A204.1 (cell line): Measurements from ENCODE around the gene KAT2B.
A peak's percentile ranks its signal among the peaks of the same experiment; 100 is the strongest.

Experiments
- FAIRE-seq: peaks from 2 replicates; lab custom pipeline; 2012; peaks lifted over from hg19 to GRCh38; lab: Jason Lieb, UNC

The KAT2B gene

GRCh38 chr3:20066850-20067617 lies 26.8 kb downstream of the KAT2B start:
- no peak for FAIRE-seq

DNA sequence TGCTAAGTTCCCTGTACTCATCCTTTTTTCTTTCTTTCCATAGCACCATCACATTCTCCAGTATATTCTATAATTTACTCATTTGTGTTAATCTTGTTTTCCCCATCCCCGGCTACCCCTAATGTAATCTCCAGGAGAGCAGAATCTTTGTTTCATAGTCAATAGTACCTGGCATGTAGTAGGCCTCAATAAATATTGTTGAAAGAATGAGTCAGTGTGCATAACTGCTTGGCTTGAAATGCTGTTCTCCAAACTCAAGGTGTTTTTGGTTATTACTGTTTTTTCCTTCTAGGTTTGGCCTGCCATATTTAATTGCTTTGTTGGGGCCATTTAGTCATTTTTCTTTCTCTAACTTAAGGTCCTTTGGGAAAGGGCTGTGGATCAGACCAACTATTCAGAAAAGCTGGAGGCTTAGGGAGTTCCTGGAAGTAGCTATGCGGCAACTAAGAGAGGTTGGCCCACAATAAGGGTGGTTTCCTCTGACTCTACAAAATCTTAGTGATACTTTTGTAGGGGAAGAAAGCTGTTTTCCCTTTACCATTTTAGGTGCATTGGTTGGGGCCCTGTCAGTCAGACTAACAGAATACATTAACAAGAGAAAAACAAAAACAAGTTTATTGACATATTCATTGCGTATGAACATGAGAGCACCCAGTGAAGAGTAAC lies 28.4 kb downstream of the KAT2B start:
- no peak for FAIRE-seq

- FAIRE-seq: no peak
These were observed 28.9 kb downstream of the KAT2B start for GRCh38 chr3:20069178-20069532.

DNA sequence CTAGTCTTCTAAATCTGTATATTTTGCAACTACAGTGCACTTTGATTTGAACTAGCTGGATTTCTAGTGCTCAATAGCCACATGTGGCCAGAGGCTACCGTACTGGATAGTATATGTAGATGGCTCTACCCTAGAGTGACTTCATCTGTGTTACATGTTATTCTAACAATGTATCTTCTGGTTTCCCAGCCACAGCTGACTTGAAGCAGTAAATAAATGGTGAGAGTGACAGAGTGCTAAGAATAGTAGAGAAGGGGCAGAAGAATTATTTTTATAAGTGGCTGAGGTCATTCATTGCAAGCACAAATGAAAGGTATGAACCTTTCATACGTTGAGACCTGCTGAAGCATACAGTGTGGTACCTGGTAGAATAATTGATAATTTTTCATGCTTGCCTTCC lies 30.9 kb downstream of the KAT2B start:
- no peak for FAIRE-seq

DNA sequence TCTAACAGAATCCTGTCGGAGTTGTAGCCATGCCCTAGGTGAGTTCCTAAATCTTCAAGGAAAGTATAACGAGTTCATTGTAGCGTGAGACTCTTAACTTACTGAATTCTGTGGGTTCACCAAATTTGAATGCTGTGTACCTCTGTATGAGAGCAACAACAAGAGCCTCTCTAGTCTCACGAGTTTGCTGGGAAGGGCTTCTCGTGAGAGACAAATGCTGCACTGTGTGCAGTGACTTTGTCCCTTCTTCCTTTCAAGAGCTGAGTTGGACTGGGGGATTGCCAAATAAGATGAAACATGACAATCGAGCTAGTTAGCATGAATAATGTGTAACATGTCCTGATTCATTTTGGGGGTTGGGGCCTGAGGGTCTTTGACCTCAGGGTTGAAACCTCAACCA lies 32.2 kb downstream of the KAT2B start:
- FAIRE-seq: no peak

GRCh38 chr3:20073068-20073467 lies 32.8 kb downstream of the KAT2B start:
- FAIRE-seq: no peak

DNA sequence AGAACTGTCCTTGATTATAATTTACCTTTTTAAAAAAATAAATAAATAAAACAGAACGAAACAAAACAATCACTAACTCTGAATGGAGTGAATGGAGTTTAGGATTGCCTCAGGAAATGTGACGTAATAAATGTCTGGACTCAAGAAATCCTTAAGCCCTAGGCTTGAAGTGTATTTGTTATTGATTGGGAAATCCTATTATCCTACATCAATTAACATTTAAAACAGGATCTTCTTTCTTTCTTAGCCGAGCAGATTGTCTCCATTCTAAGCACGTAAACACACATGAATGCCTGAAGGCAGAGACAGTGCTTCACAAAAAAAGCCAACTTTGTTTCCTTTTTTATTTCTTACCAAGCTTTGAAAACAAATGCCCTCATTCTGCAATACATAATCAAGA lies 33.4 kb downstream of the KAT2B start:
- FAIRE-seq: no peak

DNA sequence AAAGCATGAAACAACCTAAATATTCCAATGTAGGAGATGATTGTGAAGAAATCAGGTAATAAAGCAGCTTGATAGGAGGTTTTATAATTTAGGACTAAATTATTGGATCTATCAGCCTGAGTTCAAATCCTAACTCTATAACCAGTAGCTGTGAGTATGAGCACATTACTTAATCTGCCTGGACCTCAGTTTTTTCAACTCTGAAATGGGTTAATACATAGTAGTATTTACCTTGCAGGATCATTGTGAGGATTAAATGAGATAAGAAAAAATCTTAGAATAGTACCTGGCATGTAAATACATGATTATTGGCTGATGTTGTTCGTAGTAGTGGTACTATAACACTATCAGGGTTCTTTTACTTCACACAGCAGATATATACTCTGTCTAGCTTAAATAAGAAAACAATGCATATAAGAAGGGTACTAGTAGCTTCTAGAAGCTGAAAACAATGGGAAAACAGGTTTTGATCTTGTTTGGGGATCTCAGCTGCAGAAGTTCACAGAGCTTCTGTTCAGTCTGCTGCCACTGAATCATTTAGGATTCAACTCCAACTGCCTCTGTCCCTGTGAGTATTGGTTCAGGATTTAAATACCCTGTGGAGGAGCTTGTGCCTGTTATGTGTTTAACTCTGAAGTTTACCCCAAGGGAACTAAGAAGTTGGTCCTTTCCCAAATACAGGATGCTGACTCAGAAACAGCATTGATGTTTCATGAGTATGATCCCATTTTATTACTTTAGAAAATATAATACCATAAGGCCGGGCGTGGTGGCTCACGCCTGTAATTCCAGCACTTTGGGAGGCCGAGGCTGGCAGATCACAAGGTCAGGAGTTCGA lies 34.2 kb downstream of the KAT2B start:
- FAIRE-seq: no peak

- FAIRE-seq: no peak
These were observed 35.0 kb downstream of the KAT2B start for GRCh38 chr3:20075197-20075596.

DNA sequence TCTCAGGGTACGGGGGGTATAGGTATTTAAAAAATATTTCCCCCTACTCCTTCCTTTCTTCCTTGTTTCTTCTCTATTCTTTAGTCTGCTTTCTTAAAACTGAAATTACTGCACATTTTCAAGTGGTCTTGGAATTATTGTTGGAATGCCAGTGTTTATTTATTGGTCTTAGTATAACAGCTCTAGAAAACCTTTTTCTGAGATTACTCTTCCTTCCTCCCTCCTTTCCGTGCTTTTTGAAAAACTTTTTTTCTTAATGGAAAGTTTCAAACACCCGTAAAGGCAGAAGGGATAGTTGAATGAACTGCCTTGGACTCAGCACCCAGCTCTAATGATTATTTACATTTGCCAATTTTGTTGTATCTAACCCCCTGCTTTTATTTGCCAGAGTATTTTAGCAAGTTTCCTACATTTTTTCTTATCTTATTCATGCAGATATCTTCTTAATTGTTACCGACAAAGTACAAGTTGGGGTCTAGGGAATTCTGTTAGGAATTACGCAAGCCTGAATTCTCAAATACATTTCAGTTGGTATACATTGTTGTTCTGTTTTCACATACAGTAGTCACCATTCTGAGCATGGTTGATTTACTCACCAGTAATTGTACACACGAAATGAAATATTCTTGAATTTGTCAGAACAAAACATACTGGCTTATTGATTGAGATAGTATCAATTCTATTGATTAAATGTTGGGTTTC lies 36.2 kb downstream of the KAT2B start:
- FAIRE-seq: no peak

- FAIRE-seq: no peak
These were observed 36.8 kb downstream of the KAT2B start for GRCh38 chr3:20077068-20077467.

- no peak for FAIRE-seq
These were observed 38.0 kb downstream of the KAT2B start for GRCh38 chr3:20078194-20078714.

- FAIRE-seq: no peak
These were observed 39.4 kb downstream of the KAT2B start for GRCh38 chr3:20079621-20080020.

DNA sequence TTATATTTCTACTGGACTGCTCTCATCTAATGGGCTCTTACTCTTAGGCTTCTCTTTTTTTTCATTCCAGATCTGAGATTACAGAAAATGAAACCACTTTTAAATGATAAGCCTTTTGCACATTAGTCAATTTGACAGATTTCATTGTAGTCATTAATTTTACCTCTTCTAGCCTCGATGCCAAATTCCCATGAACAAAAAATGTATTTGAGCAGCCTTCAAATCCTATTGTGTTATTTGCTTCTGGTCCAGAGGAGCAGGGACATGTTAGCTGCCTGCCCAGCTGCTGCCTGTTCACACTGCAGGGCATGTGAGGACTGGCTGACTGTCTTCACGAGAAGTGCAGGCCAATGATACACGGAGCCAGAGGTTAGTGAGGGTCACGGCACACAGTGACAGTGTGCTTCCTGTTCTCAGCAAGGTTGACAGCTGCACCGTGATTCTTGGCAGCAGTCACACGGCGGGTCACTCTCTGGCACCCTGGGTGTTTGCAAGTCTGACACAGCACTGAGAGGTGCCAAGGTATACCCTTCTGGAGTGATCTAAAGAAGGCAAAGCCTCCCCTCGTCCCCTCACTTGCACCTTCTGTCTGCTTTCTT lies 40.8 kb downstream of the KAT2B start:
- no peak for FAIRE-seq

- no peak for FAIRE-seq
These were observed 43.0 kb downstream of the KAT2B start for GRCh38 chr3:20083253-20083652.

DNA sequence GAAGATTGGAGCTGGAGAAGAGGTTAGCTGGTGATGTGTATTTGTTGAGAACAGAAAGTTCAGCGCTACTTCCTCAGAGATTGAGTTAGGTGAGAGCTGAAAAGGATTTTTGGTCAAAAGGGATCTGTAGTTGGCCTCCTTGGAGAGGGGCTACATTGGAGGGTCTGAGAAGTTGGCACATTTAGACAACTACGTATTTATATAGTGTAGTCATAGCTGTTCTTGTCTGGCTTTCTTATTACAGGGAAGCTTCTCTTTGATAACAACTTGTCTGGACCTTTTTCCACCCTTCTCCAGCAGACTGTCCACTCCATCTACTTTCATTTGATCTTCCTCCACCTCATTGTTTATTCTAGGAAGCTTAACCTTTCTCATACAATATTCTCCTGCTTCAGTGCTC lies 43.7 kb downstream of the KAT2B start:
- FAIRE-seq: no peak

DNA sequence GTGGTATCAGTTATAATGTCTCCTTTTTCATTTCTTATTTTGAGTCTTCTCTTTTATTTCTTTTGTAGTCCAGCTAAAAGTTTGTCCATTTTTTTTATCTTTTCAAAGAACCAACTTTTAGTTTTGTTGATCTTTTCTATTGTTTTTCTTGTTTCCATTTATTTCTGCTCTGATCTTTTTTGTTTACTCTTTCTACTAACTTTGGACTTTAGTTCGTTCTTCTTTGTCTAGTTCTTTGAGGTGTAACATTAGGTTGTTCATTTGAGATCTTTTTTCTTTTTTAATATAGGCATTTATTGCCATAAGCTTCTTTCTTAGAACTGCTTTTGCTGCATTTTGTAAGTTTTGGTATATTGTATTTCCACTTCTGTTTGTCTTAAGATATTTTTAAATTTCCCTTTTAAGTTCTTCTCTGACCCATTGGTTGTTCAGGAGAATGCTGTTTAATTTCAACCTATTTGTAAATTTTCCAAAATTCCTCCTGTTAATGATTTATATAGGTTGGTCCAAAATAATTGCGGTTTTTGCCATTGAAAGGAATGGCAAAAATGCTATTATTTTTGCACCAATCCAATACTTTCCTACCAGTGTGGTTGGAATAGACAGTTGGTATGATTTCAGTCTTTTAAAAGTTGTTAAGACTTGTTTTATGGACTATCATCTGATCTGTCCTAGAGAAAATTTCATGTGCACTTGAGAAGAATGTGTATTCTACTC lies 51.2 kb downstream of the KAT2B start:
- peak; percentile 11 for FAIRE-seq

DNA sequence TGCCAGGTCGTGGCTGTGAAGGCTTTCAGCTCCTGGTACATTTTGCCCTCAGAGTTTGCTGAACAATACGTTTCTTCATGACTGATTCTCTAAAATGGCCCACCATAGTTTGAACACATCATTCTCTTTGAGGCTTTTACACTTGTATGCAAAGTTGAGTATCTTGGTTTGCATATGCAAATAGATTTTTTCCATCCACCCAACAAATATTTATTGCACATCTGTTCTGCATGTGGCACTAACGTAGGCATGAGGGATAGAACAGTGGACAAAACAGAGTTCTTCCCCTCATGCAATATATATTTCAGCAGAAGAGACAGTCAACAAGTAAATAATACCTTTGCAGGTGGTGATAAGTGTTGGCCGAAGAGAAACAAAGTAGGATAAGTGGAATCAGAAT lies 55.2 kb downstream of the KAT2B start:
- no peak for FAIRE-seq

GRCh38 chr3:20096135-20096685 lies 56.0 kb downstream of the KAT2B start:
- FAIRE-seq: no peak

- FAIRE-seq: no peak
These were observed 56.8 kb downstream of the KAT2B start for GRCh38 chr3:20097015-20097414.

DNA sequence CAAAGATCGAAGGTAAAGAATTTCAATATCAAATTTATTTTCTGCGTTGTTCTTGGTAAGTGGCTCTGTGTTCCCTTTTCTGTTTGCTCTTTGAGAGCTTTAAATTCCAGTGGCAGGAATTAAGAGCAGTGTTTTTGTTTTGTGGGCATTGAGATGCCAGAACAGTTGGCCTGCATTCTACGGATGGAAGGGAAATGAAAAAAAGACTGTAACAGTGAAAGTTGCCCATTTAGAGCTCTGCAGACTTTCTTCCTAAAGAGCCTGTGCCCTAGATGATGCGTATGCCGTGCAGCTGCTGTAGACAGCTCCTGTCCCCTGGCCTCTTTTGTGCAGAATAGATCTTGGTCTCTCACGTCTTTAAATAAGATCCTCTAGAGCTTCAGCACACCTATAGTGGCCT lies 58.8 kb downstream of the KAT2B start:
- no peak for FAIRE-seq
